GM19240 (cell line): Measurements from ENCODE around the gene POU2F3.

ENCODE experiments used
- DNase-seq: peaks from one replicate; pipeline ENCODE4 v3.0.0; 2011; ENCODE audit warnings: low spot score; ENCODE audit not compliant: insufficient read length

The POU2F3 gene

DNA sequence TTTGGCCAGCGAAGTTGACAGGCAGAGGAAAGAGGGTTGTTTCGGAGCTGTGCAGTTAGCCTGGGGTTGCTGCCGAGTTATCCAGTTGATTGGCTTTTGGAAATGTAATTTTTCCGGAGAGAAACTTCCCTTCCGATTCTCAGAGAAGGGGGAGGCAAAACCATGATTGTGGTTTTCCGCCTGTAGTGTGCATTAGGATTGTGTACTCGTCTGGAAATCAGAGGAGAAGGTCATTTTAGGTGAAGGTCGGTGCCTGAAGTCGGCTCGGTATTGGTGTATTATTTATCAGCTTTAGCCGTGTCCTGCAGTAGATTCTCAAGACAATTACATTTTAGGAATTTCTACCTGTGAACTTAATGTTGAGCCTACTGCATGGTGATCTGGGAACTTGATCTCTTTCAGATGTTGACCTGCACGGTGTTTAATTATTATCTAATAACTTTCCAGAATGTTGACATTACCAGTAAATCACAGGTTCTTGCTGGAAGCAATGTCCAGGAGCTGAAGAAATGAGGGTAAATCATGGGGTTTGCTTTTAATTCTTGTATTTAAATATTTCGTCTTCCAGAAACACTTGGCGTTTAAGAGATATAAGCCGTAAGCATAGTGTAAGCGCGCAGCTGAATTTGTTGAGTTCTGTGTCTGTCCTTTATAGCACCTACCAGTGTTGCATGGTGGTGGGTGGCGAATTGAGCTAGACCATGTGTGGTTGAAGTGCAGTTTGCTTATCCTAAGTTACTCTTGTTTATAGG, 97.6 kb downstream of the POU2F3 start:
- no peak for DNase-seq

- no peak for DNase-seq
Measured at GRCh38 chr11:120338107-120338933, 98.4 kb downstream of the POU2F3 start.

DNA sequence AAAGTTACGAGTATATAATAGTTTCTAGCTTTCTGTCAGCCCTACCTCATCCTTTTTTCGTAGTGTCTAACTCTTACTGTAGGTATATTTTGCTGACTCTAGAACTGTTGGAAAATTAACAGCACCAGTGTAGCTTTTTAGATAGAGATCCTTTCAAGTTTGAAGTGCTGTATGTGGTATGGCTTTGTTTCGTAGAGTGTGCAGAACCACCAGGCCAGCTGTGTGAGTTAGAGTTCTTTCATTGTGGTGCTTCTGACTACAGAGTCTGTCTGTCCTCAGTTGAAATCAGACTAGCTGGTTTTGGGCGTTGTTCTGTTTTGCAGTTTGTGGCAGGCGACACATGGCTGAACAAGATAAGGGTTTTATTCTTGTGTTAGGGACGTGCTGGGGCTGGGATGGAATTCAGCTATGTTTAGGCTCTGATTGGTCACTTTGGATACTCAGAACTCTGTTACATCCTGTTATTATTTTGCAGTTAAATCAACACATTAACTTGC, 99.5 kb downstream of the POU2F3 start:
- no peak for DNase-seq

DNA sequence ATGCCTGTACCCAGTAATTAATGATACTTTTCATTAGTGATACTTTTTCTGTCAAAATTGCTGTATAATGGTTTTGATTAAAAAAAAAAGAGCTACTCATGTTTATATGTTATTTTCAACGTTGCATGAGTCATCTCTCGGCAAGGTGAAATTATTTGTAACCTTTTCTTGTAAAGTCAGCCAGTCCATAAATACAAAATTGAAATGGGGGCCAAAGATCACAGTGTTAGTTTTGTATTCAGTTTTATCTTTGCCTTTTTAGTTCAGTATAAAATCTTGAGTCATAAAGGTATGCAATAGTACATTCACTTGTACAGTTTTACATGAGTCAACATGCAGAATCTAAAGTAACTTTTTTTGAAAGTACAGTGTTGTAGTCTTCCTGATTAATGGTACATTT, 100.6 kb downstream of the POU2F3 start:
- DNase-seq: no peak

GRCh38 chr11:120342226-120342625, 102.3 kb downstream of the POU2F3 start:
- DNase-seq: no peak

DNA sequence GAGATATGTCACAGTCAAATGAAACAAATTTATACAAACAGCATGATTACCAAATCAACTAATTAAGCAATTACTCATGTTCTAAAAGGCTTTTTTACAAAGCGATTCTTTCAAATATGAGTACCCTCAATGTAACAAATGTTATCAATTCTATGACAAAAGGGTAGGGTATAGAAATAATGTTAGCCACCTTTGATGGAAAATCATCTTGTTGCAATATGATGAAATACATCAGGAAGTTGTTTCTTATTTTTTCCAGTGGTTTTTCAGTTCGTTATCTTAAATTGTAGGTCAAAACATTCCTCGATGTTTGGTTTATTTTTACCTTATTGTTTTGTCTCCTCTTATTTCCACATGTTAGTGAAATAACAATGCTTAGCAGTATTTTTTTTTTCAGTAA, 102.7 kb downstream of the POU2F3 start:
- DNase-seq: no peak

DNA sequence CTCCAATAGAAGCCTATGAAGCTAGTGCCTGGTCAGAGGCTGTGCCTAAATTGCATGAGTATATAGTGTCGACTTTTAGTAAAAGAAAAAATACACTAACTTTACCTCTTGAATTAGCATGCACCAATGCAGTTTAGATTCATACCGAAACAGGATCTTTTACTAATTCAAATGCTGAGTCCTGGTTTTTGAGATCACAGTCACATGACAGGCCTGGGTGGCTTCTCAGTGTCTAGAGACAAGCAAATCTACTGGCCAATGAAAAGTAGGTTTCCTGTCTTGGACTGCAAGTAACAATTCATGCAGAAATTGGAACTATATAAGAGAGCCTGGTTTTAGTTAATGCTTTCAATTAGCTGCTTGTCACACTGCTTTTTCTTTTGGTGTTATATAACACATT, 103.5 kb downstream of the POU2F3 start:
- DNase-seq: no peak

DNA sequence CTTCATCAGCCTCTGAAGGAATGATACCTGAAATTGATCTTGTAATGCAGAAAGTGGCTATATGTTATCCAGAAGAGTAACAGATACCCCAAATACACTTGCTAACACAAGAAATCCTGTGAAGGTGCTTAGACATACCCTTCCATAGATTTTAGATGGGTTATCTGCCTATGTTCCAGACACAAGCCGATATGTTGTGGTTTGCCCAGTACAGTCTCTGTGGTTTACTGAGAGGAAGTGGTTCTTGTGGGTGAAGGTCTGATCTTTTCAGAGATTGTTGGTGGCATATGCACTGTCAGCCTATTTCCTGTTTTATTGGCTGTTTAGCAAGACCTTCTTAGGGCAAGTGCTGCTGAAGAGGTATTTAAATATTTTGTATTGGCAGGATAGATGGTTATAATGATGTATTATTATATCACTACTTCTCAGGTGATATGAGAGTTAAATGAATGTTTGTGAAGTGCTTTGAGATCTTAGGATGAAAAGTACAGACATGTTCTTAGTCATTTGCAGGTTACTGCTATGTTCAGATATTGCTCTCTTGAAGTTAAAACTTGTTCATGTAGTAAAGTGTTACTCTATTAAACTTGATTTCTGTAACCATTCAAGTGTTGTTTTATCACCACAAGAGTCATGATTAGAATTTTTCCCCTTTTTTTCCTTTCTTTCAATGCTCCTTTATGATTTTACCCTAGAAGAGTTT, 104.5 kb downstream of the POU2F3 start:
- peak; percentile 36 for DNase-seq

DNA sequence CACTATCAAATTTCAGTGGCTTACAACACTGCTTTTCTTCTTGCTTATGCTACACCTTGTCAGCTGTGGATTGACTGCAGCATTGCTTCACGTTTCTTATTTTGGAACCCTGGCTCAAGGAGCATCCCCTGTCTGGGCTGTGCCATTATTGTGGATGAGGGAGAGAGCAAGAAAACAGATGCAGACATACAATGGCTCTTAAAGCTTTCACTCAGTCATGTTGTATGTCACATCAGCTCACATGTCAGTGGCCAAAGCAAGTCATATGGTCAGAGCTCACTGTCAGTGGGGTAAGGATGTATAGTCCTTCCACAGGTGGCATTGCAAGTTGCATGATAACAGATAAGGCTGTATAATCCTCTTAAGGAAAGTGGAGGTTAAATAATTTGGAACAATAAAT, 106.3 kb downstream of the POU2F3 start:
- no peak for DNase-seq

- no peak for DNase-seq
Measured at GRCh38 chr11:120350637-120351036, 110.7 kb downstream of the POU2F3 start.

DNA sequence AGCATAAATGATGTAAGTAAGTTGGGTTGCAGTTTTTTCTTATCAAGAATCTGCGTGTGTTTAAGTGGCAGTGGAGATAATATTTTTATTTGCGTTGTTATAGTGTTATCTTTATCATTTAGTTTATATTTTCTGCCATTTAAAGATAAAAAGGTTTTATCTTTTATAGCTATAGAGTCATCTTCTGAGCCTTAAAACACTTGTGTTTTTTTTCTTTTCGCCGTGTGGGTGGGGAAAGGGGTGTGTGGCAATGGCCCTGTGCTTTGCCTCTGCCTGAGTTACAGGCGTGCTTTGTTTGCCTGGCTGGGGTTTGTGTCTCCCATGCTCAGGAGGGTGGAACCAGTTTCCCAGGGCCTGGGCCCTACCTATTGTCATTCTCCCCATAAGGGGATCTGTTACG, 112.5 kb downstream of the POU2F3 start:
- no peak for DNase-seq

GRCh38 chr11:120354068-120354467, 114.1 kb downstream of the POU2F3 start:
- DNase-seq: no peak

DNA sequence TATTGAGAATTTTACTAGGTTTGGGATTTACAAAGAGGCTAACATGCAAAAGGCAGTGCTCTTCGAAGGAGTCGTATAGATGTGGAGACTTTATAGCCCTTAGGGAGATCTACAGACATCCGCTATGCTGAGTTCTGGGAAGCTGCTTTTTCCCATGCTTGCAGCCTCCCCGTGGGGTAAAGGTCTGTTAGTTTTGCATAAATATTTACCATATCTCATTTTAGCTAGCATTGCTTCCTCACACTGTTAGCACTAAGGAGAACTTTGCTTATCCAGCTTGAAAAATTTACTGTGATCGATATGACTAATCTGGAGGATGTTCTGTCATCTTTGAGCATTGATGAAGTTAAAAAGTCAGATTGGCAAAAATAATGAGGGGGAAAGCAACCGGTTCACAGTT, 114.8 kb downstream of the POU2F3 start:
- no peak for DNase-seq

GRCh38 chr11:120357620-120358019, 117.7 kb downstream of the POU2F3 start:
- DNase-seq: no peak

GRCh38 chr11:120358729-120359128, 118.8 kb downstream of the POU2F3 start:
- DNase-seq: no peak

DNA sequence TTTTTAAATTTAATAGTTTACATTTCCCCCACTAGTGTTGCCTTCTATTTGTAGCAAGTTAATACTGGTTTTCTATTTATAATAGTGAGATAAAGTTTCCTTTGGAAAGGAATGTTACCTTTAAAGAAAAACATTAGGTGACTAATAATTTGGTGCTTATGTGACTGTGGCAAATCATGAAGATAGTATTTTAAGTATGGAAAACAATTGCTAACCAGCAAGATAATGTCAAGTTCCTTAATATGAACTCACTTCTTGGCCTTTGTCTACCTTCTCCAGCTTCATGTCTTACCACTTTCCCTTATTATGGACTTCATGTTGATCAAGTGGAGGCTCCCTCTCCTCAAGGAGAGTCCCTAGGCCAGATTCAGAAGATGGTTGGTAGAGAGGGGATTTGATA, 123.5 kb downstream of the POU2F3 start:
- DNase-seq: no peak

DNA sequence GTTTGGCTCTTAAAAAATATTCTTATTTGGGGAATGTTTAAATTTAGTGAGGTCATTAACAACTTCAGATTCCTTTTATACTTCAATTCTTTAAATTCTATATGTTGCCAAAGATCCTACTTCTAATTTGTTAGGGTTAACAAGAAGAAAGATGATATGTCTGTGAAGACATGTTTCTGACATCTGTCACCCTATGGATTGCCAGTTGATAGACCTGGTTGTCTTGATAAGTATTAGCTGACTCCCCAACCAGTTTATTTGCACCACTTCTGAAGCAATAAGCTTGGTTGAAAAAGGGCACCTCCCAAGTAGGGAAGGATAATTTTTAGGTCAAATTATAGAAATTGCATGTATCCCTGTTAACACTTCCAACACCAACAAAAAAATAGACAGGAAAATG, 125.6 kb downstream of the POU2F3 start:
- no peak for DNase-seq
